Testis (tissue), 3 donors: ENCODE measurements around the gene PPP1R37. TPM values are rescaled to one million over a fixed set of nuclear protein-coding genes. Genes with fewer than 3 reads are reported as not detected.

Experiments
- DNase-seq: peaks from one replicate; pipeline ENCODE4 v3.0.0-alpha.2; 2019
- H3K27ac ChIP-seq, 2 donors: fragments of 200-600 bp; sonication (generic); one replicate each; pipeline ENCODE4 v1.5.1; 2019
- H3K27me3 ChIP-seq: fragments of 200-600 bp; sonication (generic); one replicate; pipeline ENCODE4 v1.5.1; 2019
- H3K36me3 ChIP-seq: fragments of 200-600 bp; sonication (generic); one replicate; pipeline ENCODE4 v1.5.1; 2017; ENCODE audit warnings: low read depth; ENCODE audit errors: missing control alignments
- H3K4me1 ChIP-seq: fragments of 200-600 bp; sonication (generic); one replicate; pipeline ENCODE4 v1.5.1; 2019
- H3K4me3 ChIP-seq, 2 donors: fragments of 200-600 bp; sonication (generic); one replicate each; pipeline ENCODE4 v1.5.1; 2017 to 2019
- H3K9me3 ChIP-seq: fragments of 200-600 bp; sonication (generic); one replicate; pipeline ENCODE4 v1.5.1; 2017
- CTCF ChIP-seq, 3 experiments: fragments of 450-650 bp in 2 of 3; fragments of 200-600 bp in 1 of 3; sonication (generic) in 1 of 3; IDR thresholded peaks; one replicate each; pipeline ENCODE4 v1.5.1; 2016 to 2019; ENCODE audit warnings: antibody characterized with exemption in 3 of 3, mild to moderate bottlenecking in 2 of 3, moderate library complexity in 1 of 3
- POLR2A ChIP-seq: fragments of 450-650 bp; IDR thresholded peaks from one replicate; pipeline ENCODE4 v1.6.1; 2017; ENCODE audit warnings: antibody characterized with exemption, mild to moderate bottlenecking, moderate library complexity
- WGBS, 2 donors: methylation state at CpG; one replicate each; pipeline ENCODE4 v1.1.5; 2018; 5-methylcytosine and 5-hydroxymethylcytosine counted together
- intact Hi-C: fragments of 100-400 bp; cut with DNase I; formaldehyde crosslinking; loops from one replicate; pipeline ENCODE4 v1.15.1; 2023; ENCODE audit warnings: low total_unique reads
- polyA plus RNA-seq: library from polyadenylated mRNA; stranded (reverse); fragments of 350-450 nt; fragmentation: Illumina TruSeq; extraction: RNeasy Lipid Tissue Mini Kit (QIAGEN cat#74804); gene quantifications from one replicate; pipeline ENCODE4 v1.2.3, GENCODE V29; 2014; ENCODE audit warnings: low read depth, low replicate concordance; ENCODE audit not compliant: insufficient read depth
- total RNA-seq, 2 donors: library from RNA; depleted of rRNA; stranded (reverse); fragments of >200 nt; gene quantifications; one replicate each; pipeline ENCODE4 v1.2.3, GENCODE V29; 2016

Gene PPP1R37
- total and polyA plus RNA-seq, 3 donors from 2014 or later = 28.5 to 83.0 (median 82.5) TPM

GRCh38 chr19:45125975-45126493 is 33.1 kb downstream of the PPP1R37 start:
- Histone ChIP-seq H3K4me1 (no peaks in the 10 kb centered on the region), H3K4me3 (no peak overlapping the region), H3K27ac (no peak overlapping the region), H3K27me3 (no peaks in the 10 kb centered on the region), H3K9me3 (no peaks in the 10 kb centered on the region), H3K36me3 (no peaks in the 10 kb centered on the region)
- 72 to 94% methylated on average over 5 to 12 of the region's 12 CpGs for WGBS, 2 donors
- TF ChIP-seq POLR2A = no peak
- TF ChIP-seq CTCF (IDR thresholded peaks at IDR 0.05) = peak in 2 of 3 experiments; percentile 42 to 57
- peak; percentile 75 for DNase-seq
- intact Hi-C loops = no loop called here

GRCh38 chr19:45126654-45127053 is 33.7 kb downstream of the PPP1R37 start:
- no peak overlapping the region for H3K4me3 ChIP-seq
- DNase-seq = no peak
- no peaks in the 10 kb centered on the region for H3K4me1 ChIP-seq
- 90 to 96% methylated on average over 7 of the region's 7 CpGs for WGBS, 2 donors
- no peaks in the 10 kb centered on the region for H3K36me3 ChIP-seq
- H3K27me3 ChIP-seq = no peaks in the 10 kb centered on the region
- intact Hi-C loops = no loop called here
- TF ChIP-seq CTCF (IDR thresholded peaks at IDR 0.05) = no peak
- no peak for TF ChIP-seq POLR2A
- no peak overlapping the region for H3K27ac ChIP-seq
- no peaks in the 10 kb centered on the region for H3K9me3 ChIP-seq

- DNase-seq = no peak
- TF ChIP-seq CTCF (IDR thresholded peaks at IDR 0.05) (no peak), POLR2A (no peak)
- Histone ChIP-seq H3K4me1 (no peaks in the 10 kb centered on the region), H3K36me3 (no peaks in the 10 kb centered on the region), H3K27me3 (no peaks in the 10 kb centered on the region), H3K27ac (no peak overlapping the region), H3K4me3 (no peak overlapping the region), H3K9me3 (no peaks in the 10 kb centered on the region)
- intact Hi-C loops = no loop called here
- WGBS, 2 donors = 90 to 96% methylated on average over 5 of the region's 5 CpGs
These were observed 35.2 kb downstream of the PPP1R37 start for GRCh38 chr19:45128146-45128545.

- Histone ChIP-seq H3K27ac (no peak overlapping the region), H3K4me1 (no peaks in the 10 kb centered on the region), H3K9me3 (no peaks in the 10 kb centered on the region), H3K4me3 (no peak overlapping the region), H3K36me3 (no peaks in the 10 kb centered on the region), H3K27me3 (no peaks in the 10 kb centered on the region)
- no peak for TF ChIP-seq POLR2A
- WGBS, 2 donors = 70 to 74% methylated on average over 5 of the region's 5 CpGs
- no peak for DNase-seq
- intact Hi-C loops = no loop called here
These were observed 35.8 kb downstream of the PPP1R37 start for GRCh38 chr19:45128806-45129205.

- H3K4me1 ChIP-seq = no peaks in the 10 kb centered on the region
- no peak for DNase-seq
- no peaks in the 10 kb centered on the region for H3K27me3 ChIP-seq
- 75 to 79% methylated on average over 5 to 13 of the region's 13 CpGs for WGBS, 2 donors
- TF ChIP-seq POLR2A (no peak), CTCF (IDR thresholded peaks at IDR 0.05) (no peak)
- no peak overlapping the region for H3K27ac ChIP-seq
- H3K4me3 ChIP-seq = no peak overlapping the region
- intact Hi-C loops = no loop called here
- no peaks in the 10 kb centered on the region for H3K9me3 ChIP-seq
- no peaks in the 10 kb centered on the region for H3K36me3 ChIP-seq
These were observed 37.3 kb downstream of the PPP1R37 start for GRCh38 chr19:45130236-45130635.
